Superior temporal gyrus (tissue), 1 donor: ENCODE measurements around the gene ARSA.
"Not testable (repeated sequence)": the region's sequence is repeated elsewhere in the genome, so short reads cannot be mapped to it uniquely, and the experiment has no call there.

Source experiments
- DNase-seq: peaks from one replicate; pipeline ENCODE4 v3.0.0-alpha.2; 2016; ENCODE audit errors: extremely low spot score

The ARSA gene

GRCh38 chr22:50622723-50623327, 5.1 kb downstream of the ARSA start:
- DNase-seq = no peak

- DNase-seq = peak; percentile 18
Measured at GRCh38 chr22:50621948-50622722, 5.8 kb downstream of the ARSA start.

DNA sequence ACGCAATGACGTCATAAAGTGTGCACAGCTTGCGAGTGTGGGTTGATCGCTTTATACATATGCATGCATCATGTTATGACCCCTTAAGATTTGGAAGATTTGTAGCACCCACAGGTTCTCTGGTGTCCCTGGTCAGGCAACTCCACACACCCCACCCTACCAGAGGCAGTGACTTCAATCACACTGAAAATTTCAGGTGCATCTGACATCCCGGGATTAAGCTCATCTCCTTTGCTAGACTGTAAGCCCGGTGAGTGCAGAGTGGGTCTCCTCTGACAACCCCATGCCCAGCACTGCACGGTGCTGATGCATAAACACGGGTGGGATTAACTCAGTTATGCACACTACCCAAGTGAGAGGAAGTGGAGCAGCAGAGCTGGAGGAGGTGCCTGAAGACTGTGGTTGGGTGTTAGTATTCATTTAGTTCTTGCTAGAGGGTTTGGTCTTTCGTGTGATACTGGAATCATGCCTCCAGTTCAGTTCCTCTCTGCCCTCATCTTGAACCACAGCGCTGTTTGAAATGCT, 6.5 kb downstream of the ARSA start:
- peak; percentile 56 for DNase-seq

- DNase-seq = peak; percentile 88
Measured at GRCh38 chr22:50620593-50621355, 7.2 kb downstream of the ARSA start.

- DNase-seq = not testable (repeated sequence)
Measured at GRCh38 chr22:50614296-50614695, 13.7 kb downstream of the ARSA start.

- DNase-seq = no peak
Measured at GRCh38 chr22:50613291-50613981, 14.5 kb downstream of the ARSA start.

- DNase-seq = no peak
Measured at GRCh38 chr22:50612528-50613221, 15.3 kb downstream of the ARSA start.

DNA sequence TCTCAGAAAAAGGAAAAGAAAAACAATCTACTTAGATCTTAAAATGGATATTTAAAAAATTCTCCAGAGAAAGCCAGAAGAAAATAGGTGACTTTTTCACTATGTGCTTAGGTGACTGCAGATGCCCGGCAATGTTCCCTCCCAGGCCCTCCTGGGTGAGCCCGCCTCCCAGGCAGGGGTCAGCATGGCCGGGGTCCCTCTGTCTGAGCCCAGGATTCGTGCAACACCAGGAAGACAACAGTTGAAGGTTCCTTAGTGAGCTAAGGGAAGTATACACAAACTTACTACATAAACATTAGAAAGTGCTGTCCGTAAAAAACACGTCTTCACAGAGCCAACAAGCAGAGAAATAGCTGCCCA, 15.8 kb downstream of the ARSA start:
- DNase-seq = no peak

GRCh38 chr22:50611341-50612060, 16.5 kb downstream of the ARSA start:
- no peak for DNase-seq

DNA sequence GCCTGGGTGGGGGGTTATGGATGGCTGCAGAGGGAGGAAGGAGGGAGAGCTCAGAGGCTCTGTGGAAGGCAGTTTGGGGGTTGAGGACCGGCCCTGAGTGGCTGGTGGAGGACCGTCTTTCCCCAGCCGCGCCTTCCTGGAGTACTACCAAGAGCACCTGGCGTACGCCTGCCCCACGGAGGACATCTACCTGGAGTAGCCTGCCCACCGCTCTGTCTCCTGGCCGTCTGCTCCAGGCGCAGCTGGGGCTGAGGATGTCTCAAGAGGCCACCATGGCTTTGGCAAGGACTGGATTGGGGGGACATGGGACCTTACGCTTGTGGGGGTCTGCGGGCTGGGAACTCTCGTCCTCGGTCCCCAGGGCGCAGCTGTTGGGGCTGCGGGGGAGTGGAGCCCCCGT, 17.4 kb downstream of the ARSA start:
- DNase-seq = no peak

- no peak for DNase-seq
Measured at GRCh38 chr22:50610041-50610451, 17.9 kb downstream of the ARSA start.

GRCh38 chr22:50609599-50609998, 18.4 kb downstream of the ARSA start:
- no peak for DNase-seq

- DNase-seq = no peak
Measured at GRCh38 chr22:50608996-50609395, 19.0 kb downstream of the ARSA start.

DNA sequence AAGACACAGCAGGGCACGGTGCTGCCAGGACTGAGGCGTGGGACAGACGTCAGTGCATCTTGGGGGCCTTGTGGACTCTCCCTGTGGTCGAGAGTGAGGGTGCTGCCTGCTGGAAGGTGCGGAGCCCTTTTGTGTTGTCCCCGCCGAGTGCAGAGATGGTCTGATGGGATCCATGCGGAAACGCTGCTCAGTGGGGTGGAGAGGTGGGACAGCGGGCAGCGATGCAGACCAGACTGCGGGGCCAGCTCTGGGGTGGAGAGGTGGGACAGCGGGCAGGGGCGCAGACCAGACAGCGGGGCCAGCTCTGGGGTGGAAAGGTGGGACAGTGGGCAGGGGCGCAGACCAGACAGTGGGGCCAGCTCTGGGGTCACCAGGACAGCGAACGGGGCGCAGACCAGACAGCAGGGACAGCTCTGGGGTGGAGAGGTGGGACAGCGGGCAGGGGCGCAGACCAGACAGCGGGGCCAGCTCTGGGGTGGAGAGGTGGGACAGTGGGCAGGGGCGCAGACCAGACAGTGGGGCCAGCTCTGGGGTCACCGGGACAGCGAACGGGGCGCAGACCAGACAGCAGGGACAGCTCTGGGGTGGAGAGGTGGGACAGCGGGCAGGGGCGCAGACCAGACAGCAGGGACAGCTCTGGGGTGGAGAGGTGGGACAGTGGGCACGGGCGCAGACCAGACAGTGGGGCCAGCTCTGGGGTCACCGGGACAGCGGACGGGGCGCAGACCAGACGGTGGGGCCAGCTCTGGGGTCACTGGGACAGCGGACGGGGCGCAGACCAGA, 19.7 kb downstream of the ARSA start:
- not testable (repeated sequence) for DNase-seq

DNA sequence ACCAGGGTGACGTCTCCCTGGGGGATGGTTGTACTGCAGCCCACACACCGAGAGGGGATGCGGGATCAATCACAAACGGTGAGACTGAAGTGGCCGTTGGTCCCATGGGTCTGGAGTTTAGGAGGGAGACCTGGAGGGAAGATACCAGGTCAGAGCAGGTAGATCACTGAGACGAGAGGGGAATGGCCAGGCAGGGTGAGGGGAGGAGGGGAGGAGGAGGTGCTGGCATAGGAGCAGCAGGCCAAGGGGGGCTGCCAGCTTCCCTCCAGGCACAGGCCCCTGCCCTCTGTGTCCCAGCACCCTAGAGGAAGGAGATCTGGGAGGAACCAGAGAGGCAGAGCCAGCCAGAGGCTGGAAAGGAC, 20.3 kb downstream of the ARSA start:
- no peak for DNase-seq

- no peak for DNase-seq
Measured at GRCh38 chr22:50606946-50607658, 20.9 kb downstream of the ARSA start.

- DNase-seq = no peak
Measured at GRCh38 chr22:50606165-50606945, 21.6 kb downstream of the ARSA start.

DNA sequence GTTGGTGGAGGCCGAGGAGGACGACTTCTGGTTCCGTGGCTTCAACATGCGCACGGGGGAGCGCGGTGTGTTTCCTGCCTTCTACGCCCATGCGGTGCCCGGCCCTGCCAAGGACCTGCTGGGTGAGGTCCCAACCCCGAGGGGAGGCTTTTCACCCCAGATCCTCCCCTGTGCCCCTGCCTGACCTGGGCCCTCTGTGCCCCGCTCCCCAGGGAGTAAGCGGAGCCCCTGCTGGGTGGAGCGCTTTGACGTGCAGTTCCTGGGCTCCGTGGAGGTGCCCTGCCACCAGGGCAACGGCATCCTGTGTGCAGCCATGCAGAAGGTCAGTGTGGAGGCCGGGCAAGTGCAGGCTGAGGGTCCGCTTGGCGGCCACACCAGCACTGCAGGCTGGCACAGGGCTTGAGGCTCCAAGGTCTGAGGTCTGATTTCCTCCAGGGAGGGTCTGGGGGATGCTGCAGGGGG, 22.3 kb downstream of the ARSA start:
- DNase-seq = no peak
